DOHH2 (cell line): ENCODE measurements around the gene GABPB1.

Experiments used
- H3F3A ChIP-seq: fragments of 200-600 bp; sonication (generic), shearing (Covaris generic); 2 replicates; pipeline ENCODE4 v1.6.0; 2016; ENCODE audit warnings: antibody characterized with exemption, mild to moderate bottlenecking; ENCODE audit not compliant: control insufficient read depth, insufficient read depth
- H3K27ac ChIP-seq: fragments of 200-600 bp; sonication (generic); 2 replicates; pipeline ENCODE4 v1.5.1; 2014; ENCODE audit warnings: low read depth, mild to moderate bottlenecking, low read length, moderate library complexity
- H3K27me3 ChIP-seq: fragments of 200-600 bp; sonication (generic); 2 replicates; pipeline ENCODE4 v1.6.1; 2014; ENCODE audit warnings: mild to moderate bottlenecking, low read length, mixed read lengths; ENCODE audit not compliant: control insufficient read depth
- H3K36me3 ChIP-seq: fragments of 200-600 bp; sonication (generic); 2 replicates; pipeline ENCODE4 v1.6.1; 2014; ENCODE audit warnings: mild to moderate bottlenecking, low read length, moderate library complexity, mixed read lengths; ENCODE audit not compliant: control insufficient read depth
- H3K4me1 ChIP-seq: fragments of 200-600 bp; sonication (generic); 2 replicates; pipeline ENCODE4 v1.6.1; 2014; ENCODE audit warnings: mild to moderate bottlenecking, low read length, mixed read lengths; ENCODE audit not compliant: control insufficient read depth
- H3K4me2 ChIP-seq: fragments of 200-600 bp; sonication (generic); 2 replicates; pipeline ENCODE4 v1.6.0; 2014; ENCODE audit warnings: mild to moderate bottlenecking, low read length, moderate library complexity
- H3K4me3 ChIP-seq: fragments of 200-600 bp; sonication (generic); 2 replicates; pipeline ENCODE4 v1.5.1; 2014; ENCODE audit warnings: mild to moderate bottlenecking, low read length, mixed read lengths
- H3K79me2 ChIP-seq: fragments of 200-600 bp; sonication (generic); 2 replicates; pipeline ENCODE4 v1.6.1; 2014; ENCODE audit warnings: mild to moderate bottlenecking, low read length, mixed read lengths; ENCODE audit not compliant: control insufficient read depth
- H3K9me2 ChIP-seq: fragments of 200-600 bp; sonication (generic); replicated peaks from 2 replicates; pipeline ENCODE4 v1.6.1; 2014; ENCODE audit warnings: mild to moderate bottlenecking, low read length, mixed read lengths; ENCODE audit not compliant: control insufficient read depth
- H3K9me3 ChIP-seq: fragments of 200-600 bp; sonication (generic); 2 replicates; pipeline ENCODE4 v1.6.1; 2014; ENCODE audit warnings: antibody characterized with exemption, low read length, mixed read lengths; ENCODE audit not compliant: control insufficient read depth, insufficient read depth
- H4K20me1 ChIP-seq: fragments of 200-600 bp; sonication (generic); 2 replicates; pipeline ENCODE4 v1.6.0; 2014; ENCODE audit warnings: low read depth, mild to moderate bottlenecking, antibody characterized with exemption, low read length, moderate library complexity; ENCODE audit not compliant: control insufficient read depth, insufficient read depth
- EZH2phosphoT487 ChIP-seq: fragments of 200-600 bp; sonication (generic); IDR thresholded peaks from 2 replicates; pipeline ENCODE4 v1.6.1; 2017; ENCODE audit warnings: borderline replicate concordance, mild to moderate bottlenecking, antibody characterized with exemption, low read length, moderate library complexity, mixed read lengths
- TF ChIP-seq, protein P1 (sequence below): fragments of 200-600 bp; sonication (generic); IDR thresholded peaks from one replicate; pipeline ENCODE4 v1.5.1; 2014; ENCODE audit warnings: antibody characterized with exemption, mild to moderate bottlenecking, low read depth, low read length; ENCODE audit not compliant: poor library complexity, severe bottlenecking

Gene GABPB1

GRCh38 chr15:50355619-50355905 is 564 bp upstream of the GABPB1 start:
- Histone ChIP-seq H3K36me3 (peaks cover 81% of the 10 kb centered on the region), H3K4me2 (peak overlapping the region; percentile 90), H3K27me3 (no peaks in the 10 kb centered on the region), H3K4me3 (peak overlapping the region; percentile 93), H3F3A (no peaks in the 10 kb centered on the region), H3K9me3 (no peaks in the 10 kb centered on the region), H3K4me1 (peaks cover 52% of the 10 kb centered on the region), H3K79me2 (peaks cover 95% of the 10 kb centered on the region), H3K27ac (peak overlapping the region; percentile 85), H3K9me2 (no peaks in the 10 kb centered on the region), H4K20me1 (peaks cover 27% of the 10 kb centered on the region)
- TF ChIP-seq EZH2phosphoT487: no peak
- TF ChIP-seq, protein P1, sequence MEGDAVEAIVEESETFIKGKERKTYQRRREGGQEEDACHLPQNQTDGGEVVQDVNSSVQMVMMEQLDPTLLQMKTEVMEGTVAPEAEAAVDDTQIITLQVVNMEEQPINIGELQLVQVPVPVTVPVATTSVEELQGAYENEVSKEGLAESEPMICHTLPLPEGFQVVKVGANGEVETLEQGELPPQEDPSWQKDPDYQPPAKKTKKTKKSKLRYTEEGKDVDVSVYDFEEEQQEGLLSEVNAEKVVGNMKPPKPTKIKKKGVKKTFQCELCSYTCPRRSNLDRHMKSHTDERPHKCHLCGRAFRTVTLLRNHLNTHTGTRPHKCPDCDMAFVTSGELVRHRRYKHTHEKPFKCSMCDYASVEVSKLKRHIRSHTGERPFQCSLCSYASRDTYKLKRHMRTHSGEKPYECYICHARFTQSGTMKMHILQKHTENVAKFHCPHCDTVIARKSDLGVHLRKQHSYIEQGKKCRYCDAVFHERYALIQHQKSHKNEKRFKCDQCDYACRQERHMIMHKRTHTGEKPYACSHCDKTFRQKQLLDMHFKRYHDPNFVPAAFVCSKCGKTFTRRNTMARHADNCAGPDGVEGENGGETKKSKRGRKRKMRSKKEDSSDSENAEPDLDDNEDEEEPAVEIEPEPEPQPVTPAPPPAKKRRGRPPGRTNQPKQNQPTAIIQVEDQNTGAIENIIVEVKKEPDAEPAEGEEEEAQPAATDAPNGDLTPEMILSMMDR: no peak

GRCh38 chr15:50353975-50354837 is 792 bp downstream of the GABPB1 start:
- H3K79me2 ChIP-seq: peaks cover 99% of the 10 kb centered on the region
- peak overlapping the region; percentile 85 for H3K27ac ChIP-seq
- H3K4me1 ChIP-seq: peaks cover 61% of the 10 kb centered on the region
- H3K27me3 ChIP-seq: no peaks in the 10 kb centered on the region
- H3K4me2 ChIP-seq: peak overlapping the region; percentile 90
- H3K36me3 ChIP-seq: peaks cover 73% of the 10 kb centered on the region
- H3F3A ChIP-seq: no peaks in the 10 kb centered on the region
- peak overlapping the region; percentile 93 for H3K4me3 ChIP-seq
- H4K20me1 ChIP-seq: peaks cover 27% of the 10 kb centered on the region
- TF ChIP-seq, protein P1: no peak
- no peak for TF ChIP-seq EZH2phosphoT487
- no peaks in the 10 kb centered on the region for H3K9me2 ChIP-seq
- H3K9me3 ChIP-seq: no peaks in the 10 kb centered on the region

DNA sequence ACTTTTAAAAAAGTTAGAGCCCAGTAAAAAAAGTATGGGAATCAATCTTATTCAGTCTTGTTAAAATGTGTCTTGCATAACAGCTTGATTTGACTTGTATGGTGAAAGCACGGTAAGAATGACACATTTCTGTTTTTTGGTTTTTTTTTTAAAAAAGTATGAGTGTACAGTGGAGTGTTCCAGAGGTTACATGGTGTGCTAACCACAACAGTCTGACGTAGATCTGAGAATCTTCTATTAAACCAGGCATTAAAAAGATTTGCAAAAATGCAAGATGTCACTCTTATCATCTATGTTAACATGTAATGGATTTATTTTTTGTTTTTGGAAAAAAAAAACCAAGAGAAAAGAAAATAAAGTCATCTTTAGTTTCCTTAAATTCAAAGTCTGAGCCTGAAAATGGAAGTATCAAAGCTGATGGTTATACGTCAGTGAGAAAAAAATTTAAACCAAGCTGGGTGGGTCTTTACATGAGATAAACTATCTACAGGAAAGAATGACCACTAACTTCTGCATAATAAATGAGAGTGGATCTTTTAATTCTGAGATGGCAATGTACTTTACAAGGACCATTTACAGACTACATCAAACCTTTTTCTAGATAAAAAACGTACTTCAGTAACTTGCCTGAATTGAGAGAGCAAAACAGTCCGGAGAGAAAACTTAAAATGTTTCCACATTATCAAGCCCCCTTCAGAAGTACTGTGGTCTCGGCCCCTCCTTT is 1.6 kb downstream of the GABPB1 start:
- Histone ChIP-seq H3K4me2 (peak overlapping the region; percentile 90), H3K9me3 (no peaks in the 10 kb centered on the region), H3K4me3 (peak overlapping the region; percentile 93), H3F3A (no peaks in the 10 kb centered on the region), H3K27me3 (no peaks in the 10 kb centered on the region), H3K4me1 (peaks cover 55% of the 10 kb centered on the region), H3K79me2 (peaks cover 99% of the 10 kb centered on the region), H3K9me2 (no peaks in the 10 kb centered on the region), H3K27ac (peak overlapping the region; percentile 85), H3K36me3 (peaks cover 66% of the 10 kb centered on the region), H4K20me1 (peaks cover 24% of the 10 kb centered on the region)
- TF ChIP-seq, protein P1: no peak
- TF ChIP-seq EZH2phosphoT487: no peak
